H1 (cell line): ENCODE measurements around the gene SORCS3. TPM values are rescaled to one million over a fixed set of nuclear protein-coding genes. Genes with fewer than 3 reads are reported as not detected.

ENCODE experiments used
- CTCF ChIA-PET: fragments of 300-600 bp; sonication (Branson Sonifier 250); formaldehyde crosslinking; loops from one replicate; lab custom pipeline; 2021; ENCODE audit not compliant: partially characterized antibody; lab: Charles Lee
- POLR2A ChIA-PET: fragments of 300-600 bp; sonication (Branson Sonifier 250); formaldehyde crosslinking; loops from one replicate; lab custom pipeline; 2021; ENCODE audit warnings: inconsistent platforms; ENCODE audit not compliant: partially characterized antibody; lab: Charles Lee
- DNase-seq, 2 experiments: peaks; one replicate each; pipeline versions ENCODE4 v3.0.0 to v3.0.0-alpha.2; 2010 to 2022; ENCODE audit warnings: low spot score in 2 of 2, low read depth in 1 of 2, mixed read lengths in 1 of 2
- FAIRE-seq: peaks from 2 replicates; lab custom pipeline; 2011; peaks lifted over from hg19 to GRCh38; lab: Jason Lieb, UNC
- H2AFZ ChIP-seq: 2 replicates; pipeline ENCODE4 v1.8.1; 2012; ENCODE audit warnings: low read length, inconsistent platforms
- H2AK5ac ChIP-seq: 2 replicates; pipeline ENCODE4 v1.6.1; 2013; ENCODE audit warnings: low read depth, low read length
- H2BK120ac ChIP-seq: replicated peaks from 2 replicates; pipeline ENCODE3; 2013; ENCODE audit warnings: low read depth, low read length, inconsistent platforms
- H2BK12ac ChIP-seq: 2 replicates; pipeline ENCODE4 v1.6.1; 2013; ENCODE audit warnings: low read depth, low read length
- H2BK15ac ChIP-seq: 2 replicates; pipeline ENCODE4 v1.6.1; 2013; ENCODE audit warnings: low read length
- H2BK20ac ChIP-seq: 2 replicates; pipeline ENCODE4 v1.6.1; 2013; ENCODE audit warnings: low read length
- H2BK5ac ChIP-seq: 2 replicates; pipeline ENCODE4 v1.6.1; 2013; ENCODE audit warnings: low read depth, low read length
- H3K14ac ChIP-seq: 2 replicates; pipeline ENCODE4 v1.6.1; 2013; ENCODE audit warnings: inconsistent platforms; ENCODE audit not compliant: insufficient read length
- H3K18ac ChIP-seq: 2 replicates; pipeline ENCODE4 v1.6.1; 2013; ENCODE audit warnings: low read length; ENCODE audit errors: extremely low read depth
- H3K23ac ChIP-seq: 2 replicates; pipeline ENCODE4 v1.6.1; 2013; ENCODE audit warnings: inconsistent platforms; ENCODE audit not compliant: insufficient read length
- H3K23me2 ChIP-seq: 2 replicates; pipeline ENCODE4 v1.6.1; 2013; ENCODE audit warnings: low read depth, low read length
- H3K27ac ChIP-seq: 2 replicates; pipeline ENCODE4 v1.6.1; 2011; ENCODE audit warnings: low read depth, low read length, inconsistent platforms
- H3K27me3 ChIP-seq, 4 experiments: replicated peaks in 1 of 4; 1 replicate in 1 of 4; 2 replicates in 3 of 4; pipeline versions ENCODE4 v1.6.1 to v1.8.1; 2011 to 2013; ENCODE audit warnings: low read length in 3 of 4, mild to moderate bottlenecking in 3 of 4, inconsistent platforms in 2 of 4, mixed read lengths in 2 of 4, moderate library complexity in 1 of 4; ENCODE audit not compliant: control insufficient read depth in 3 of 4, insufficient read depth in 3 of 4; ENCODE audit errors: extremely low read depth in 1 of 4
- H3K36me3 ChIP-seq, 4 experiments: 2 replicates each; pipeline versions ENCODE4 v1.6.1 to v1.8.1; 2011 to 2013; ENCODE audit warnings: mild to moderate bottlenecking in 4 of 4, low read length in 3 of 4, moderate library complexity in 2 of 4, control low read depth in 1 of 4, inconsistent platforms in 1 of 4; ENCODE audit not compliant: insufficient read depth in 4 of 4, control insufficient read depth in 2 of 4
- H3K4ac ChIP-seq: replicated peaks from 2 replicates; pipeline ENCODE3; 2013; ENCODE audit warnings: low read length, low read depth, mixed read lengths, inconsistent platforms; ENCODE audit not compliant: insufficient read length
- H3K4me1 ChIP-seq, 4 experiments: replicated peaks in 1 of 4; 1 replicate in 1 of 4; 2 replicates in 3 of 4; pipeline versions ENCODE4 v1.6.1 to v1.8.1; 2011 to 2013; ENCODE audit warnings: low read length in 3 of 4, inconsistent platforms in 2 of 4, mixed read lengths in 1 of 4; ENCODE audit not compliant: insufficient read depth in 4 of 4, control insufficient read depth in 3 of 4
- H3K4me2 ChIP-seq, 2 experiments: 2 replicates each; pipeline versions ENCODE4 v1.6.1 to v1.8.1; 2011 to 2013; ENCODE audit warnings: low read depth in 2 of 2, low read length in 2 of 2, control low read depth in 1 of 2, inconsistent platforms in 1 of 2, mild to moderate bottlenecking in 1 of 2; ENCODE audit not compliant: insufficient read depth in 1 of 2
- H3K4me3 ChIP-seq, 4 experiments: fragments of 200-600, 300-600 bp in 1 of 4; sonication (generic), shearing (Covaris generic), sonication (Bioruptor Twin) in 1 of 4; 2 replicates each; pipeline versions ENCODE4 v1.5.1 to v1.8.1; 2011 to 2016; ENCODE audit warnings: low read length in 4 of 4, low read depth in 3 of 4, control low read depth in 2 of 4, inconsistent platforms in 2 of 4, mild to moderate bottlenecking in 2 of 4, mixed read lengths in 1 of 4, moderate library complexity in 1 of 4; ENCODE audit not compliant: insufficient read depth in 2 of 4; ENCODE audit errors: extremely low read depth in 1 of 4
- H3K56ac ChIP-seq: replicated peaks from 2 replicates; pipeline ENCODE3; 2013; ENCODE audit warnings: low read depth, mild to moderate bottlenecking, mixed read lengths, low read length, inconsistent platforms; ENCODE audit not compliant: insufficient read length
- H3K79me1 ChIP-seq: 2 replicates; pipeline ENCODE4 v1.6.1; 2013; ENCODE audit warnings: low read depth, low read length, control low read depth
- H3K79me2 ChIP-seq, 2 experiments: 2 replicates each; pipeline versions ENCODE4 v1.6.1 to v1.8.1; 2012 to 2013; ENCODE audit warnings: low read length in 2 of 2, mild to moderate bottlenecking in 2 of 2, inconsistent platforms in 1 of 2; ENCODE audit not compliant: insufficient read depth in 2 of 2, control insufficient read depth in 1 of 2
- H3K9ac ChIP-seq, 4 experiments: replicated peaks in 1 of 4; 1 replicate in 1 of 4; 2 replicates in 3 of 4; pipeline versions ENCODE4 v1.6.1 to v1.8.1; 2011 to 2013; ENCODE audit warnings: low read depth in 3 of 4, low read length in 3 of 4, control low read depth in 2 of 4, mild to moderate bottlenecking in 2 of 4, moderate library complexity in 2 of 4, inconsistent platforms in 1 of 4; ENCODE audit errors: extremely low read depth in 1 of 4
- H3K9me3 ChIP-seq, 2 experiments: 2 replicates each; pipeline versions ENCODE4 v1.6.1 to v1.8.1; 2012 to 2013; ENCODE audit warnings: mild to moderate bottlenecking in 2 of 2, moderate library complexity in 2 of 2, control low read depth in 1 of 2, inconsistent platforms in 1 of 2, low read depth in 1 of 2, low read length in 1 of 2, mixed read lengths in 1 of 2; ENCODE audit not compliant: insufficient read depth in 2 of 2
- H4K20me1 ChIP-seq, 2 experiments: replicated peaks in 1 of 2; 2 replicates each; pipeline versions ENCODE3 to v1.8.1; 2011 to 2013; ENCODE audit warnings: inconsistent platforms in 2 of 2, low read length in 2 of 2, mild to moderate bottlenecking in 1 of 2; ENCODE audit not compliant: insufficient read depth in 2 of 2, control insufficient read depth in 1 of 2
- H4K5ac ChIP-seq: 2 replicates; pipeline ENCODE4 v1.6.1; 2013; ENCODE audit warnings: low read length, low read depth, mixed read lengths, inconsistent platforms; ENCODE audit not compliant: insufficient read length
- H4K8ac ChIP-seq: 2 replicates; pipeline ENCODE4 v1.8.0; 2013; ENCODE audit warnings: mild to moderate bottlenecking, moderate library complexity, low read length, inconsistent platforms; ENCODE audit not compliant: insufficient read depth; ENCODE audit errors: extremely low read depth
- H4K91ac ChIP-seq: replicated peaks from 2 replicates; pipeline ENCODE3; 2013; ENCODE audit warnings: low read length, mixed read lengths, inconsistent platforms; ENCODE audit not compliant: insufficient read length
- CTCF ChIP-seq, 3 experiments: IDR thresholded peaks; 1 replicate in 2 of 3; 2 replicates in 1 of 3; pipeline versions ENCODE4 v1.5.1 to v1.6.1; 2011; ENCODE audit warnings: low read length in 3 of 3, mild to moderate bottlenecking in 3 of 3, inconsistent platforms in 2 of 3, low read depth in 1 of 3, moderate library complexity in 1 of 3; ENCODE audit not compliant: insufficient read depth in 1 of 3; ENCODE audit errors: control extremely low read depth in 1 of 3
- JUND ChIP-seq: IDR thresholded peaks from 2 replicates; pipeline ENCODE4 v1.6.1; 2011; ENCODE audit warnings: mild to moderate bottlenecking, improper control_type of control experiment, low read length
- MAFK ChIP-seq: IDR thresholded peaks from 2 replicates; pipeline ENCODE4 v1.6.1; 2012; ENCODE audit warnings: low read depth, mild to moderate bottlenecking, improper control_type of control experiment, low read length
- NRF1 ChIP-seq: IDR thresholded peaks from 2 replicates; pipeline ENCODE4 v1.6.1; 2011; ENCODE audit warnings: mild to moderate bottlenecking, low read depth, low read length, improper control_type of control experiment
- RNF2 ChIP-seq: fragments of 200-900, 300-1000 bp; sonication (generic); IDR thresholded peaks from 2 replicates; pipeline ENCODE4 v1.7.1; 2016; ENCODE audit warnings: borderline replicate concordance, low read depth, mild to moderate bottlenecking, antibody characterized with exemption, low read length; ENCODE audit not compliant: poor library complexity, severe bottlenecking; ENCODE audit errors: missing control alignments
- SIRT6 ChIP-seq: IDR thresholded peaks from one replicate; pipeline ENCODE4 v1.7.1; 2012; ENCODE audit warnings: low read length, inconsistent platforms
- TBP ChIP-seq: IDR thresholded peaks from 2 replicates; pipeline ENCODE4 v1.6.1; 2011; ENCODE audit warnings: low read depth, low read length, improper control_type of control experiment
- WGBS, 2 experiments: shearing (Covaris generic) in 1 of 2; methylation state at CpG; one replicate each; pipeline versions ENCODE4 v1.1.6 to v1.1.7; 2013 to 2015; ENCODE audit warnings: low lambda C conversion rate in 2 of 2, mixed read lengths in 2 of 2, inconsistent platforms in 1 of 2, low coverage in 1 of 2, missing lambda C conversion rate in 1 of 2; ENCODE audit not compliant: insufficient replicate concordance in 2 of 2, insufficient coverage in 1 of 2, insufficient read length in 1 of 2; ENCODE audit errors: extremely low coverage in 1 of 2, missing lambda C conversion rate in 1 of 2; 5-methylcytosine and 5-hydroxymethylcytosine counted together
- polyA plus RNA-seq, 7 experiments: library from polyadenylated mRNA; depleted of rRNA in 3 of 7; stranded (reverse) in 5 of 7; unstranded in 2 of 7; fragments of >200 nt in 5 of 7; fragments of 200-250 nt in 2 of 7; gene quantifications; 1 replicate in 5 of 7; 2 replicates in 1 of 7; 4 replicates in 1 of 7; pipeline versions ENCODE4 v1.2.1 to v1.2.3, GENCODE V29; 2011 to 2013; ENCODE audit warnings: missing spikeins in 2 of 7, mixed read lengths in 2 of 7
- total RNA-seq: library from RNA; stranded (reverse); fragmentation: NEBNext Ultra II Directional; extraction: Animal tissue kit (Norgen Biotek cat#: 25700); gene quantifications from 2 replicates; pipeline ENCODE4 v1.2.1, GENCODE V29; 2021
- TF ChIP-seq, protein P1 (sequence below): IDR thresholded peaks from 2 replicates; pipeline ENCODE4 v1.6.1; 2012; ENCODE audit warnings: low read length, inconsistent platforms
- TF ChIP-seq, protein P2 (sequence below): IDR thresholded peaks from 2 replicates; pipeline ENCODE4 v1.6.1; 2011; ENCODE audit warnings: low read depth, mild to moderate bottlenecking, low read length; ENCODE audit not compliant: insufficient read depth

SORCS3 gene
- total and polyA plus RNA-seq, 2 of the 8 experiments (the other 6 are each of a cell fraction or from before 2014, with no cell fraction given): 0.26 to 0.88 TPM

DNA sequence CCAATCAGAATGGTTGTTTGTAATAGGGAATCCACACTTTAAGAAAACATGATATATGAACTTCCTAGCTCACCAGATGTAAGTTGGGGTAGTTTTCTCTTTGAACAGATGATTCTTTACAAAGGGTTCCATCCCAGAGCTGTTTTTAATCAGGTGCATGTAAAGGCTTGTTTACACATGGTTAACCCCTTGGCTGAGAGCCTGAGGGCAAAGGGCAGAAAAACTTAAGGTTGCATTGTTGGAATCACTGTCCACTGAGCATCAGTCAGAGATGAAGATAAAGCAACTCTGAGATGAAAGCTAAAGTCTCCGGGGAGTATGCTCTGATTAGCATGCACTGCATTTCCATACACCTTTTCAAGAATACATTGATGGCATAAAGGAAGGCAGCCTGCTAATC, 518.2 kb downstream of the SORCS3 start:
- Histone ChIP-seq H4K91ac (no peak overlapping the region), H3K4ac (no peak overlapping the region), H3K23ac (no peak overlapping the region), H3K9ac (no peak overlapping the region), H3K79me2 (no peaks in the 10 kb centered on the region), H4K8ac (no peak overlapping the region), H3K4me1 (no peaks in the 10 kb centered on the region), H2AFZ (no peak overlapping the region), H3K4me2 (no peak overlapping the region), H2BK15ac (no peak overlapping the region), H3K18ac (no peak overlapping the region), H2AK5ac (no peak overlapping the region), H4K20me1 (no peaks in the 10 kb centered on the region), H3K36me3 (no peaks in the 10 kb centered on the region), H2BK20ac (no peak overlapping the region), H2BK120ac (no peak overlapping the region), H3K23me2 (no peaks in the 10 kb centered on the region; the same call in 1 of the 2 replicates), H2BK5ac (no peak overlapping the region), H3K27ac (no peak overlapping the region), H4K5ac (no peak overlapping the region), H3K14ac (no peak overlapping the region), H3K27me3 (no peaks in the 10 kb centered on the region), H3K9me3 (no peaks in the 10 kb centered on the region), H2BK12ac (no peak overlapping the region), H3K56ac (no peak overlapping the region), H3K79me1 (no peaks in the 10 kb centered on the region), H3K4me3 (no peak overlapping the region)
- WGBS, 2 experiments: 95% methylated on average over 1 of the region's 1 CpG; no CpG with 5 or more reads in 1 of the 2 experiments
- DNase-seq: no peak
- POLR2A ChIA-PET: no interaction called here
- no peak for FAIRE-seq
- CTCF ChIA-PET: interaction anchor here (1.0 to 1.2 kb wide), 2 partner anchors 9 to 49 kb away, joined by 3 to 5 read pairs; no protein-coding TSS in a partner anchor
- no peak for TF ChIP-seq SIRT6
- TF ChIP-seq, protein P1, sequence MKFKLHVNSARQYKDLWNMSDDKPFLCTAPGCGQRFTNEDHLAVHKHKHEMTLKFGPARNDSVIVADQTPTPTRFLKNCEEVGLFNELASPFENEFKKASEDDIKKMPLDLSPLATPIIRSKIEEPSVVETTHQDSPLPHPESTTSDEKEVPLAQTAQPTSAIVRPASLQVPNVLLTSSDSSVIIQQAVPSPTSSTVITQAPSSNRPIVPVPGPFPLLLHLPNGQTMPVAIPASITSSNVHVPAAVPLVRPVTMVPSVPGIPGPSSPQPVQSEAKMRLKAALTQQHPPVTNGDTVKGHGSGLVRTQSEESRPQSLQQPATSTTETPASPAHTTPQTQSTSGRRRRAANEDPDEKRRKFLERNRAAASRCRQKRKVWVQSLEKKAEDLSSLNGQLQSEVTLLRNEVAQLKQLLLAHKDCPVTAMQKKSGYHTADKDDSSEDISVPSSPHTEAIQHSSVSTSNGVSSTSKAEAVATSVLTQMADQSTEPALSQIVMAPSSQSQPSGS: no peak
- no peak for TF ChIP-seq RNF2
- TF ChIP-seq NRF1: no peak
- no peak for TF ChIP-seq JUND
- TF ChIP-seq, protein P2, sequence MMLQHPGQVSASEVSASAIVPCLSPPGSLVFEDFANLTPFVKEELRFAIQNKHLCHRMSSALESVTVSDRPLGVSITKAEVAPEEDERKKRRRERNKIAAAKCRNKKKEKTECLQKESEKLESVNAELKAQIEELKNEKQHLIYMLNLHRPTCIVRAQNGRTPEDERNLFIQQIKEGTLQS: no peak
- TF ChIP-seq MAFK: no peak
- no peak for TF ChIP-seq CTCF (IDR thresholded peaks at IDR 0.05; ENCODE audit: control extremely low read depth in 1 of 3, insufficient read depth in 1 of 3, low read depth in 1 of 3, low read length in 3 of 3)
- TF ChIP-seq TBP: no peak
